Posterior vena cava (tissue), 2 donors: ENCODE results near the gene CASKIN1. TPM values are rescaled to one million over a fixed set of nuclear protein-coding genes. Genes with fewer than 3 reads are reported as not detected.
"Not testable (repeated sequence)": the region's sequence is repeated elsewhere in the genome, so short reads cannot be mapped to it uniquely, and the experiment has no call there.

Experiments
- DNase-seq: peaks from one replicate; pipeline ENCODE4 v3.0.0-alpha.2; 2020; ENCODE audit warnings: low spot score
- intact Hi-C, 2 donors: fragments of 100-400 bp; cut with DNase I; formaldehyde crosslinking; loops; one replicate each; pipeline versions ENCODE4 v1.14.1 to v1.14.2; 2022 to 2023
- microRNA-seq, 2 donors: library from miRNA; unstranded; fragments of <30 nt; microRNA quantifications; one replicate each; pipeline ENCODE4 v1.2.0, GENCODE V29; 2020 to 2021; ENCODE audit warnings: borderline microRNAs expressed in 2 of 2
- total RNA-seq, 2 donors: library from RNA; stranded (reverse); fragmentation: NEBNext Ultra II Directional; extraction: Animal tissue kit (Norgen Biotek cat#: 25700); gene quantifications; one replicate each; pipeline ENCODE4 v1.2.1, GENCODE V29; 2021
- donor health status: DM: yes; HTN: yes; CAD: no.
- donor health status: DM: yes; HTN: yes; CAD: no.

The CASKIN1 gene
- total RNA-seq, 2 donors from 2014 or later: 0.05 TPM; not detected in 1

GRCh38 chr16:2127630-2128280 is 68.7 kb downstream of the CASKIN1 start:
- DNase-seq, intact Hi-C loops: not testable (repeated sequence)

Small RNA genes lying within 50 kb of the gene (microRNA-seq; reads per million reads assigned to microRNA genes)
- gene MIR3180-5 (0 reads per million in 2 donors), gene MIR4516 (0 to 0.26 reads per million in 2 donors)

Other genes starting within 250 kb of the CASKIN1 start
- gene RPL3L, start 241.9 kb downstream of the CASKIN1 start, total RNA-seq: not detected
- gene NDUFB10, start 237.1 kb downstream of the CASKIN1 start, total RNA-seq: 100 to 1,000 TPM; 112 to 116 TPM
- gene RPS2, start 231.8 kb downstream of the CASKIN1 start, total RNA-seq: 1,000 to 10,000 TPM; 1,131 to 1,263 TPM
- gene RNF151, start 229.7 kb downstream of the CASKIN1 start, total RNA-seq: not detected
- 10 to 100 TPM; 17.6 to 20.1 TPM for gene TBL3, start 224.6 kb downstream of the CASKIN1 start, total RNA-seq
- not detected for gene NOXO1, start 215.1 kb downstream of the CASKIN1 start, total RNA-seq
- gene GFER, start 212.4 kb downstream of the CASKIN1 start, total RNA-seq: 10 to 100 TPM; 15.1 to 16.2 TPM
- gene SYNGR3, start 206.6 kb downstream of the CASKIN1 start, total RNA-seq: under 1 TPM; 0.33 to 0.83 TPM
- gene ZNF598, start 186.8 kb downstream of the CASKIN1 start, total RNA-seq: 10 to 100 TPM; 29.4 to 38.7 TPM
- not detected for gene NPW, start 176.8 kb downstream of the CASKIN1 start, total RNA-seq
- gene NHERF2, start 169.7 kb downstream of the CASKIN1 start, total RNA-seq: 100 to 1,000 TPM; 115 to 143 TPM
- 10 to 100 TPM in 1 of 2 donors, 1 to 10 TPM in 1; 8.1 to 15.2 TPM for gene NTHL1, start 148.8 kb downstream of the CASKIN1 start, total RNA-seq
- 10 to 100 TPM; 77.8 to 86.9 TPM for gene TSC2, start 148.6 kb downstream of the CASKIN1 start, total RNA-seq
- gene PKD1, start 60.7 kb downstream of the CASKIN1 start, total RNA-seq: 100 to 1,000 TPM; 177 to 181 TPM
- under 1 TPM in 1 of 2 donors, not detected in 1; 0.28 TPM for gene RAB26, start 48.0 kb downstream of the CASKIN1 start, total RNA-seq
- 10 to 100 TPM; 56.7 to 62.0 TPM for gene TRAF7, start 40.8 kb downstream of the CASKIN1 start, total RNA-seq
- gene MLST8, start 8.8 kb upstream of the CASKIN1 start, total RNA-seq: 10 to 100 TPM; 16.6 to 21.4 TPM
- 1 to 10 TPM; 2.1 to 2.6 TPM for gene BRICD5, start 14.3 kb upstream of the CASKIN1 start, total RNA-seq
- gene PGP, start 18.2 kb upstream of the CASKIN1 start, total RNA-seq: 1 to 10 TPM; 7.2 to 8.4 TPM
- 10 to 100 TPM; 15.5 to 19.3 TPM for gene E4F1, start 27.0 kb upstream of the CASKIN1 start, total RNA-seq
- under 1 TPM in 1 of 2 donors, not detected in 1; 0.19 TPM for gene DNASE1L2, start 39.8 kb upstream of the CASKIN1 start, total RNA-seq
- 10 to 100 TPM; 30.2 to 31.9 TPM for gene ECI1, start 55.0 kb upstream of the CASKIN1 start, total RNA-seq
- 100 to 1,000 TPM in 1 of 2 donors, 10 to 100 TPM in 1; 84.9 to 101 TPM for gene RNPS1, start 71.5 kb upstream of the CASKIN1 start, total RNA-seq
- 10 to 100 TPM in 1 of 2 donors, 1 to 10 TPM in 1; 9.6 to 16.6 TPM for gene ABCA3, start 144.1 kb upstream of the CASKIN1 start, total RNA-seq
- gene CCNF, start 232.8 kb upstream of the CASKIN1 start, total RNA-seq: 1 to 10 TPM in 1 of 2 donors, under 1 TPM in 1; 0.81 to 1.3 TPM